IMR-90 (cell line): ENCODE data around the gene NPAS2. TPM values are rescaled to one million over a fixed set of nuclear protein-coding genes. Genes with fewer than 3 reads are reported as not detected.
A peak's percentile ranks its signal among the peaks of the same experiment; 100 is the strongest.

Source experiments
- ATAC-seq: fragments of 200-7000 bp; cut with Tn5 transposase; 2 replicates; pipeline ENCODE4 v1.9.1; 2020; ENCODE audit warnings: low read depth, mild to moderate bottlenecking, moderate library complexity
- BruUV-seq: library from RNA; stranded (reverse); fragments of 400-500 nt; replicated peaks from 2 replicates; lab custom pipeline; 2021; lab: Mats Ljungman, UMichigan
- CTCF ChIA-PET: fragments of 300-600 bp; formaldehyde crosslinking; extraction: SDS; loops from one replicate; lab custom pipeline; 2021; ENCODE audit warnings: antibody characterized with exemption; lab: Yijun Ruan, JAX
- POLR2A ChIA-PET: fragments of 300-600 bp; sonication (Branson Sonifier 250); formaldehyde crosslinking; loops from one replicate; lab custom pipeline; 2022; ENCODE audit warnings: antibody characterized with exemption; ENCODE audit not compliant: unreplicated experiment; lab: Charles Lee
- DNase-seq: peaks from one replicate; pipeline ENCODE4 v3.0.0; 2013
- H2AFZ ChIP-seq: replicated peaks from 2 replicates; pipeline ENCODE3; 2013; ENCODE audit warnings: low read length, mild to moderate bottlenecking; ENCODE audit not compliant: poor library complexity
- H2AK5ac ChIP-seq: 2 replicates; pipeline ENCODE4 v1.6.1; 2013; ENCODE audit warnings: low read depth, low read length, inconsistent platforms
- H2AK9ac ChIP-seq: replicated peaks from 2 replicates; pipeline ENCODE3; 2013; ENCODE audit warnings: mild to moderate bottlenecking, low read depth, low read length, moderate library complexity; ENCODE audit not compliant: poor library complexity
- H2BK120ac ChIP-seq: 2 replicates; pipeline ENCODE4 v1.6.1; 2013; ENCODE audit warnings: low read depth, low read length, inconsistent platforms
- H2BK15ac ChIP-seq: 3 replicates; pipeline ENCODE4 v1.6.1; 2013; ENCODE audit warnings: low read depth, low read length, inconsistent platforms
- H2BK20ac ChIP-seq: 2 replicates; pipeline ENCODE4 v1.6.1; 2013; ENCODE audit warnings: low read depth, mild to moderate bottlenecking, inconsistent platforms, low read length, moderate library complexity
- H2BK5ac ChIP-seq: 2 replicates; pipeline ENCODE4 v1.6.1; 2013; ENCODE audit warnings: mild to moderate bottlenecking, low read depth, low read length, inconsistent platforms; ENCODE audit not compliant: poor library complexity, severe bottlenecking
- H3K14ac ChIP-seq: replicated peaks from 2 replicates; pipeline ENCODE4 v1.6.1; 2013; ENCODE audit warnings: low read depth, low read length, inconsistent platforms
- H3K18ac ChIP-seq: 2 replicates; pipeline ENCODE4 v1.6.1; 2013; ENCODE audit warnings: low read depth, low read length, control low read depth
- H3K23ac ChIP-seq: 2 replicates; pipeline ENCODE4 v1.6.1; 2013; ENCODE audit warnings: low read depth, low read length, inconsistent platforms
- H3K27ac ChIP-seq: 2 replicates; pipeline ENCODE4 v1.5.1; 2013; ENCODE audit warnings: mild to moderate bottlenecking, control low read depth, low read length; ENCODE audit not compliant: insufficient read depth
- H3K27me3 ChIP-seq: 2 replicates; pipeline ENCODE4 v1.6.1; 2013; ENCODE audit warnings: low read length; ENCODE audit not compliant: control insufficient read depth, insufficient read depth
- H3K36me3 ChIP-seq: 2 replicates; pipeline ENCODE4 v1.6.1; 2013; ENCODE audit warnings: low read length, mixed read lengths; ENCODE audit not compliant: control insufficient read depth, insufficient read depth
- H3K4ac ChIP-seq: 2 replicates; pipeline ENCODE4 v1.6.1; 2013; ENCODE audit warnings: low read depth, low read length, inconsistent platforms
- H3K4me1 ChIP-seq: 2 replicates; pipeline ENCODE4 v1.6.1; 2013; ENCODE audit warnings: low read length, mixed read lengths; ENCODE audit not compliant: control insufficient read depth, insufficient read depth
- H3K4me2 ChIP-seq: 2 replicates; pipeline ENCODE4 v1.6.1; 2013; ENCODE audit warnings: low read depth, mild to moderate bottlenecking, control low read depth, low read length, moderate library complexity
- H3K4me3 ChIP-seq: 2 replicates; pipeline ENCODE4 v1.5.1; 2013; ENCODE audit warnings: low read depth, mild to moderate bottlenecking, control low read depth, low read length, moderate library complexity; ENCODE audit not compliant: insufficient read depth
- H3K56ac ChIP-seq: 2 replicates; pipeline ENCODE4 v1.6.1; 2013; ENCODE audit warnings: low read length, inconsistent platforms; ENCODE audit not compliant: insufficient read depth; ENCODE audit errors: extremely low read depth
- H3K79me1 ChIP-seq, 2 experiments: 2 replicates each; pipeline ENCODE4 v1.6.1; 2013; ENCODE audit warnings: low read length in 2 of 2, inconsistent platforms in 1 of 2, low read depth in 1 of 2
- H3K9ac ChIP-seq: 2 replicates; pipeline ENCODE4 v1.6.1; 2013; ENCODE audit warnings: low read depth, low read length, control low read depth
- H3K9me1 ChIP-seq: 2 replicates; pipeline ENCODE4 v1.6.1; 2013; ENCODE audit warnings: low read length, inconsistent platforms; ENCODE audit not compliant: insufficient read depth
- H3K9me3 ChIP-seq: 2 replicates; pipeline ENCODE4 v1.6.1; 2013; ENCODE audit warnings: low read length; ENCODE audit not compliant: control insufficient read depth, insufficient read depth
- H4K20me1 ChIP-seq: 2 replicates; pipeline ENCODE4 v1.6.1; 2013; ENCODE audit warnings: low read length, inconsistent platforms; ENCODE audit not compliant: insufficient read depth
- H4K5ac ChIP-seq: 2 replicates; pipeline ENCODE4 v1.6.1; 2013; ENCODE audit warnings: mild to moderate bottlenecking, low read depth, low read length, control low read depth
- H4K8ac ChIP-seq, 2 experiments: 2 replicates each; pipeline ENCODE4 v1.6.1; 2013; ENCODE audit warnings: low read depth in 2 of 2, low read length in 2 of 2, control low read depth in 1 of 2, inconsistent platforms in 1 of 2
- H4K91ac ChIP-seq: 2 replicates; pipeline ENCODE4 v1.6.1; 2013; ENCODE audit warnings: low read depth, low read length, inconsistent platforms; ENCODE audit not compliant: insufficient read depth
- BHLHE40 ChIP-seq: fragments of 150-350 bp; IDR thresholded peaks from 2 replicates; pipeline ENCODE4 v1.6.1; 2016; ENCODE audit warnings: mild to moderate bottlenecking, low read depth, low read length
- CEBPB ChIP-seq: IDR thresholded peaks from 2 replicates; pipeline ENCODE4 v1.6.1; 2012; ENCODE audit warnings: low read depth, low read length, improper control_type of control experiment
- CHD1 ChIP-seq: IDR thresholded peaks from 2 replicates; pipeline ENCODE4 v1.6.1; 2012; ENCODE audit warnings: low read depth, low read length, improper control_type of control experiment
- CTCF ChIP-seq: conservative IDR thresholded peaks from 2 replicates; pipeline ENCODE4 v1.5.1; 2012; ENCODE audit warnings: mild to moderate bottlenecking, low read depth, low read length, improper control_type of control experiment
- ELK1 ChIP-seq: fragments of 150-350 bp; IDR thresholded peaks from 2 replicates; pipeline ENCODE4 v1.6.1; 2016; ENCODE audit warnings: low read depth, mild to moderate bottlenecking, low read length, moderate library complexity, borderline replicate concordance
- FOS ChIP-seq: fragments of 150-350 bp; IDR thresholded peaks from 2 replicates; pipeline ENCODE4 v1.6.1; 2016; ENCODE audit warnings: low read depth, low read length
- MAFK ChIP-seq: IDR thresholded peaks from 2 replicates; pipeline ENCODE4 v1.6.1; 2012; ENCODE audit warnings: low read depth, low read length, improper control_type of control experiment
- MAZ ChIP-seq: IDR thresholded peaks from 2 replicates; pipeline ENCODE4 v1.6.1; 2012; ENCODE audit warnings: low read depth, mild to moderate bottlenecking, low read length, improper control_type of control experiment, moderate library complexity, borderline replicate concordance
- MXI1 ChIP-seq: IDR thresholded peaks from 2 replicates; pipeline ENCODE4 v1.6.1; 2012; ENCODE audit warnings: low read depth, mild to moderate bottlenecking, low read length, moderate library complexity, borderline replicate concordance
- NFE2L2 ChIP-seq: fragments of 150-350 bp; IDR thresholded peaks from 2 replicates; pipeline ENCODE4 v1.6.1; 2016; ENCODE audit warnings: low read depth, mild to moderate bottlenecking, low read length
- POLR2A ChIP-seq: IDR thresholded peaks from 2 replicates; pipeline ENCODE4 v1.6.1; 2012; ENCODE audit warnings: mild to moderate bottlenecking, low read depth, low read length
- RAD21 ChIP-seq: IDR thresholded peaks from 2 replicates; pipeline ENCODE4 v1.6.1; 2012; ENCODE audit warnings: low read length, improper control_type of control experiment
- RFX5 ChIP-seq: IDR thresholded peaks from 2 replicates; pipeline ENCODE4 v1.8.0; 2012; ENCODE audit warnings: low read depth, mild to moderate bottlenecking, low read length, moderate library complexity
- SMC3 ChIP-seq: fragments of 150-350 bp; IDR thresholded peaks from 2 replicates; pipeline ENCODE4 v1.6.1; 2016; ENCODE audit warnings: low read depth, mild to moderate bottlenecking, antibody characterized with exemption, low read length, moderate library complexity
- USF2 ChIP-seq: fragments of 150-350 bp; IDR thresholded peaks from 2 replicates; pipeline ENCODE4 v1.6.1; 2017; ENCODE audit warnings: mild to moderate bottlenecking, antibody characterized with exemption, low read length, low read depth
- WGBS, 2 experiments: methylation state at CpG; one replicate each; pipeline versions ENCODE4 v1.1.5 to v1.1.7; 2013; ENCODE audit warnings: missing lambda C conversion rate in 2 of 2; ENCODE audit not compliant: insufficient read length in 1 of 2; ENCODE audit errors: extremely low coverage in 2 of 2; 5-methylcytosine and 5-hydroxymethylcytosine counted together
- dilution Hi-C: fragments of 300-500 bp; cut with HindIII; formaldehyde crosslinking; loops from one replicate; pipeline ENCODE4 v1.14.3; 2018; ENCODE audit warnings: low sequenced_read_pairs; ENCODE audit not compliant: unreplicated experiment
- in situ Hi-C: fragments of 300-500 bp; cut with MboI; formaldehyde crosslinking; loops from 3 replicates; pipeline ENCODE4 v1.14.3; 2019; ENCODE audit warnings: low sequenced_read_pairs, inconsistent platforms, mixed read lengths
- intact Hi-C: fragments of 100-400 bp; cut with micrococcal nuclease; formaldehyde crosslinking; loops from 2 replicates; pipeline ENCODE4 v1.10.0; 2022
- polyA plus RNA-seq, 3 experiments: library from polyadenylated mRNA; depleted of rRNA; stranded (reverse); fragments of >200 nt; gene quantifications; 2 replicates each; pipeline ENCODE4 v1.2.3, GENCODE V29; 2012; ENCODE audit warnings: low replicate concordance in 1 of 3
- total RNA-seq: library from RNA; depleted of rRNA; stranded (reverse); fragments of >200 nt; gene quantifications from 2 replicates; pipeline ENCODE4 v1.2.3, GENCODE V29; 2012

Gene NPAS2
- total and polyA plus RNA-seq, 2 of the 4 experiments (the other 2 are of a cell fraction), result 5.2 to 14.8 TPM

GRCh38 chr2:101004620-101005325 lies 184.8 kb downstream of the NPAS2 start:
- Histone ChIP-seq H3K27ac (no peak overlapping the region), H3K79me1 (peaks cover 21 to 58% of the 10 kb centered on the region in 2 experiments), H3K4me3 (no peak overlapping the region), H3K56ac (no peak overlapping the region), H2AK9ac (peak overlapping the region; percentile 20), H4K5ac (no peak overlapping the region), H3K23ac (peak overlapping the region; percentile 94; the same call in 1 of the 2 replicates), H3K9me3 (no peaks in the 10 kb centered on the region), H2AFZ (no peak overlapping the region), H3K36me3 (peaks cover 45% of the 10 kb centered on the region), H3K14ac (no peak overlapping the region), H3K9me1 (peaks cover 23% of the 10 kb centered on the region), H2BK15ac (no peak overlapping the region), H3K27me3 (no peaks in the 10 kb centered on the region), H2BK20ac (no peak overlapping the region), H4K8ac (0 out of 4 replicates have a peak overlapping the region, but pooled peaks of 1 of the 2 experiments have one; percentile 9), H3K4me2 (no peak overlapping the region; the same call in 1 of the 2 replicates), H3K4me1 (peaks cover 9% of the 10 kb centered on the region), H2BK5ac (no peak overlapping the region), H2BK120ac (no peak overlapping the region), H3K4ac (no peak overlapping the region), H3K9ac (peak overlapping the region; percentile 44; the same call in 1 of the 2 replicates), H4K91ac (no peak overlapping the region), H4K20me1 (peaks cover 62% of the 10 kb centered on the region), H2AK5ac (no peak overlapping the region), H3K18ac (no peak overlapping the region)
- ChIA-PET CTCF (no interaction called here), POLR2A (no interaction called here)
- BruUV-seq, result no TSS peak
- ATAC-seq (no peak), DNase-seq (no peak)
- dilution Hi-C loops (no loop called here), in situ Hi-C loops (no loop called here), intact Hi-C loops (loop anchor here (5.0 kb wide), 1 partner anchor 272 kb away; no protein-coding TSS in a partner anchor)
- WGBS, 2 experiments, result 100% methylated on average over 3 of the region's 12 CpGs; no CpG with 5 or more reads in 1 of the 2 experiments
- TF ChIP-seq SMC3, result no peak
- no peak for TF ChIP-seq NFE2L2
- no peak for TF ChIP-seq RFX5
- no peak for TF ChIP-seq MAFK
- TF ChIP-seq MAZ, result no peak
- TF ChIP-seq POLR2A, result no peak
- no peak for TF ChIP-seq USF2
- TF ChIP-seq ELK1, result no peak
- TF ChIP-seq FOS, result no peak
- TF ChIP-seq CHD1, result no peak
- TF ChIP-seq CTCF, result no peak
- TF ChIP-seq CEBPB, result no peak
- TF ChIP-seq MXI1, result no peak
- no peak for TF ChIP-seq RAD21
- no peak for TF ChIP-seq BHLHE40
